Endodermal cell (in vitro differentiated cells): Measurements from ENCODE around the gene MPST. TPM values are rescaled to one million over a fixed set of nuclear protein-coding genes. Genes with fewer than 3 reads are reported as not detected.

Source experiments
- DNase-seq: peaks from one replicate; pipeline ENCODE4 v3.0.0-alpha.2; 2017
- H3K27ac ChIP-seq: 2 replicates; pipeline ENCODE4 v1.5.1; 2013; ENCODE audit warnings: mild to moderate bottlenecking, low read depth, low read length, moderate library complexity
- H3K27me3 ChIP-seq: 2 replicates; pipeline ENCODE4 v1.6.1; 2013; ENCODE audit warnings: mild to moderate bottlenecking, low read length, moderate library complexity; ENCODE audit not compliant: insufficient read depth, control insufficient read depth, poor library complexity, severe bottlenecking
- H3K36me3 ChIP-seq: 2 replicates; pipeline ENCODE4 v1.7.0; 2013; ENCODE audit warnings: mild to moderate bottlenecking, low read length, moderate library complexity; ENCODE audit not compliant: control insufficient read depth, insufficient read depth
- H3K4me1 ChIP-seq: one replicate; pipeline ENCODE4 v1.7.0; 2013; ENCODE audit warnings: low read length; ENCODE audit not compliant: control insufficient read depth, insufficient read depth
- H3K4me3 ChIP-seq: 2 replicates; pipeline ENCODE4 v1.5.1; 2013; ENCODE audit warnings: mild to moderate bottlenecking, low read length, moderate library complexity
- H3K9ac ChIP-seq: 2 replicates; pipeline ENCODE4 v1.6.1; 2013; ENCODE audit warnings: mild to moderate bottlenecking, low read length, moderate library complexity; ENCODE audit not compliant: poor library complexity, severe bottlenecking; ENCODE audit errors: extremely low read depth
- H3K9me3 ChIP-seq: 2 replicates; pipeline ENCODE4 v1.6.1; 2013; ENCODE audit warnings: mild to moderate bottlenecking, low read length, moderate library complexity; ENCODE audit not compliant: control insufficient read depth
- H3K27ac Mint-ChIP-seq: 2 replicates; pipeline ENCODE4 v1.8.0; 2020; ENCODE audit warnings: mixed read lengths
- H3K27me3 Mint-ChIP-seq: 2 replicates; pipeline ENCODE4 v1.8.0; 2021; ENCODE audit warnings: mild to moderate bottlenecking, mixed read lengths; ENCODE audit not compliant: insufficient read depth
- H3K36me3 Mint-ChIP-seq: 2 replicates; pipeline ENCODE4 v1.8.0; 2020; ENCODE audit warnings: low read depth, mixed read lengths
- H3K4me1 Mint-ChIP-seq: 2 replicates; pipeline ENCODE4 v1.8.0; 2020; ENCODE audit warnings: mixed read lengths
- H3K4me3 Mint-ChIP-seq: 2 replicates; pipeline ENCODE4 v1.8.0; 2020; ENCODE audit warnings: mild to moderate bottlenecking, moderate library complexity, mixed read lengths
- H3K9me3 Mint-ChIP-seq: 2 replicates; pipeline ENCODE4 v1.8.0; 2020; ENCODE audit warnings: mild to moderate bottlenecking, mixed read lengths
- CTCF ChIP-seq: fragments of 200-600 bp; sonication (generic); conservative IDR thresholded peaks from 2 replicates; pipeline ENCODE4 v1.5.0; 2021; ENCODE audit warnings: antibody characterized with exemption, mild to moderate bottlenecking
- WGBS, 2 experiments: methylation state at CpG; one replicate each; pipeline versions ENCODE4 v1.1.5 to v1.1.7; 2013; ENCODE audit warnings: missing lambda C conversion rate in 2 of 2, mixed read lengths in 1 of 2; ENCODE audit not compliant: insufficient coverage in 1 of 2, insufficient read length in 1 of 2; 5-methylcytosine and 5-hydroxymethylcytosine counted together
- total RNA-seq, 2 donors: library from RNA; stranded (reverse); fragmentation: NEBNext Ultra II Directional in 1 of 2; extraction: Animal tissue kit (Norgen Biotek cat#: 25700) in 1 of 2; gene quantifications; 2 replicates in 1 of 2; 3 replicates in 1 of 2; pipeline ENCODE4 v1.2.1, GENCODE V29; 2021

The MPST gene
- total RNA-seq, 2 donors from 2014 or later = 71.7 to 74.6 TPM

- no peaks in the 10 kb centered on the region for H3K36me3 Mint-ChIP-seq
Observed at GRCh38 chr22:37050913-37051312, 31.4 kb downstream of the MPST start.

GRCh38 chr22:37051391-37052385 lies 32.1 kb downstream of the MPST start, which contains the start of gene KCTD17:
Gene KCTD17, plus strand, starts transcription at chr22:37051742. Its CDS starts 19 bp downstream, at chr22:37051761.
- H3K4me1 ChIP-seq = no peaks in the 10 kb centered on the region
- no peaks in the 10 kb centered on the region for H3K9me3 ChIP-seq
- no peak within 1 kb of the TSS for H3K27ac ChIP-seq
- H3K4me3 ChIP-seq = peak within 1 kb of the TSS; percentile 80
- Mint-ChIP-seq H3K4me1 (peaks cover 16% of the 10 kb centered on the region), H3K36me3 (peaks cover 6% of the 10 kb centered on the region), H3K27me3 (peaks cover 13% of the 10 kb centered on the region), H3K27ac (no peak within 1 kb of the TSS), H3K9me3 (no peaks in the 10 kb centered on the region), H3K4me3 (peak within 1 kb of the TSS; percentile 60)
- DNase-seq = peak; percentile 84
- H3K9ac ChIP-seq = peak within 1 kb of the TSS; percentile 53
- no peak for TF ChIP-seq CTCF
- no peaks in the 10 kb centered on the region for H3K27me3 ChIP-seq
- WGBS, 2 experiments = 7 to 8% methylated on average over 22 to 89 of the region's 89 CpGs
- peaks cover 3% of the 10 kb centered on the region for H3K36me3 ChIP-seq

More at GRCh38 chr22:37050913-37051312, 31.4 kb downstream of the MPST start:
- Histone ChIP-seq H3K4me1 (no peaks in the 10 kb centered on the region), H3K4me3 (no peak overlapping the region), H3K27me3 (no peaks in the 10 kb centered on the region), H3K36me3 (peaks cover 1% of the 10 kb centered on the region), H3K9ac (no peak overlapping the region), H3K9me3 (no peaks in the 10 kb centered on the region), H3K27ac (no peak overlapping the region)
- Mint-ChIP-seq H3K27ac (no peak overlapping the region), H3K27me3 (peaks cover 13% of the 10 kb centered on the region), H3K4me3 (peak overlapping the region; percentile 60), H3K9me3 (no peaks in the 10 kb centered on the region), H3K4me1 (peaks cover 16% of the 10 kb centered on the region)
- no peak for DNase-seq
- 92 to 94% methylated on average over 5 to 6 of the region's 6 CpGs for WGBS, 2 experiments
- no peak for TF ChIP-seq CTCF

- peak overlapping the region; percentile 53 for H3K9ac ChIP-seq
- peaks cover 13% of the 10 kb centered on the region for H3K27me3 Mint-ChIP-seq
- H3K4me1 Mint-ChIP-seq = peaks cover 16% of the 10 kb centered on the region
- H3K9me3 ChIP-seq = no peaks in the 10 kb centered on the region
- TF ChIP-seq CTCF = no peak
- no peaks in the 10 kb centered on the region for H3K9me3 Mint-ChIP-seq
- H3K27ac ChIP-seq = no peak overlapping the region
- no peak overlapping the region for H3K27ac Mint-ChIP-seq
- H3K4me1 ChIP-seq = no peaks in the 10 kb centered on the region
- peak overlapping the region; percentile 80 for H3K4me3 ChIP-seq
- no peaks in the 10 kb centered on the region for H3K27me3 ChIP-seq
- WGBS, 2 experiments = 89 to 91% methylated on average over 19 to 25 of the region's 25 CpGs
- peaks cover 14% of the 10 kb centered on the region for H3K36me3 Mint-ChIP-seq
- H3K36me3 ChIP-seq = peaks cover 3% of the 10 kb centered on the region
- DNase-seq = no peak
- peak overlapping the region; percentile 60 for H3K4me3 Mint-ChIP-seq
Observed at GRCh38 chr22:37052386-37053309, 33.1 kb downstream of the MPST start.
